ENCODE measurements around the gene ALG12.
"Not testable (repeated sequence)": the region's sequence is repeated elsewhere in the genome, so short reads cannot be mapped to it uniquely, and the experiment has no call there.

Gene ALG12

DNA sequence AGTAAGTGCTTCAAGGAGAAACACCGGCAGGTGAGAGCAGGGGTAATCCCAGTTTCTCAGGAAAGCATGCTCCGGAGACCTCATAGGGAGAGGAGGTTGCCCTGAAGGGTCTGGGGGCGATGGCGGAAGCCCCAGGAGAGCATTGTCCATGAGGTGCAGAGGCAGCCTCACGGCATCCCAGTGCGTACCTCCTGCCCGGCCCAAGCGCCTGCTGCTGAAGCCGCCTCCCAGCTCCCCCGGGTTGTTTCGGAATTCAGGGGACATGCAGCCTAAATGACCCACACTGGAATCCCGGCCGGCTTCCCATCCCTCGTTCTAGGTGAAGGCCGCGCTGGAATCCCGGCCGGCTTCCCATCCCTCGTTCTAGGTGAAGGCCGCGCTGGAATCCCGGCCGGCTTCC is 61.9 kb downstream of the ALG12 start:
- ChIA-PET POLR2A (ENCODE audit: low non-redundant PET) (no interaction called here), CTCF (no interaction called here)

DNA sequence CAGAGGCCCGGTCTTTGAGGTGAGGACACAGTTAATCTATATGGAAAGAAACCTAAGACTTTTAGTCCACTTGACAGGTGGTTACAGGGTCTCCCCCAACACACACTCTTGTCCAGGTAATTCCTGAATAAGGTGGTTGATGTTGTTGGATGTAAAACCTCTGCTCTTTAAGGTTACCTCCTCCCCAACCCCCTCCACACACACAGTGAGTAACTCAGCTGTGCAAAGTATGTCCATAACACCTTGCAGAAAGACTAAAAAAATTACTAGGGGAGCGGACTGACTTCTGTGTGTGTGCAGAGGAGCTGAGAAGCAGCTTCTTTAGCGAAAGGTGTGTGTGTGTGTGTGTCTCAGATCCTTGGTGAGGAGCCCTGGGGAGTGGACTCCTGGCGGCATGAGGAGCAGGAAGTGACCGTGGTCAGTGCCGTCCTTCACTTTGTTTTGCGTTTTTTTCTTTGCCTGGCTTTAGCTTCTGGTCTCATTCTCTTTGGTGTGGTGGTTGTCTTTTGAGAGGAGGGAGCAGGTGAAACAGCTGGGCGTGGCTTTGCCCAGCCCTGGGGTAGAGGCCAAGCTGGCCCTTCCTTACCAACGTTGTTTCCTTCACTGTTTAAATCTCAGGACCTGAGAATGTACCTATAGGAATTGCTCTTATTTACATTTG is 62.9 kb downstream of the ALG12 start:
- TF ChIP-seq, protein P1, sequence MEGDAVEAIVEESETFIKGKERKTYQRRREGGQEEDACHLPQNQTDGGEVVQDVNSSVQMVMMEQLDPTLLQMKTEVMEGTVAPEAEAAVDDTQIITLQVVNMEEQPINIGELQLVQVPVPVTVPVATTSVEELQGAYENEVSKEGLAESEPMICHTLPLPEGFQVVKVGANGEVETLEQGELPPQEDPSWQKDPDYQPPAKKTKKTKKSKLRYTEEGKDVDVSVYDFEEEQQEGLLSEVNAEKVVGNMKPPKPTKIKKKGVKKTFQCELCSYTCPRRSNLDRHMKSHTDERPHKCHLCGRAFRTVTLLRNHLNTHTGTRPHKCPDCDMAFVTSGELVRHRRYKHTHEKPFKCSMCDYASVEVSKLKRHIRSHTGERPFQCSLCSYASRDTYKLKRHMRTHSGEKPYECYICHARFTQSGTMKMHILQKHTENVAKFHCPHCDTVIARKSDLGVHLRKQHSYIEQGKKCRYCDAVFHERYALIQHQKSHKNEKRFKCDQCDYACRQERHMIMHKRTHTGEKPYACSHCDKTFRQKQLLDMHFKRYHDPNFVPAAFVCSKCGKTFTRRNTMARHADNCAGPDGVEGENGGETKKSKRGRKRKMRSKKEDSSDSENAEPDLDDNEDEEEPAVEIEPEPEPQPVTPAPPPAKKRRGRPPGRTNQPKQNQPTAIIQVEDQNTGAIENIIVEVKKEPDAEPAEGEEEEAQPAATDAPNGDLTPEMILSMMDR (conservative IDR thresholded peaks at IDR 0.05; ENCODE audit: low read depth) = no peak
- ChIA-PET CTCF (no interaction called here), POLR2A (ENCODE audit: low non-redundant PET) (no interaction called here)
- peak overlapping the region; percentile 59 for H3K27ac ChIP-seq
- no peak for DNase-seq (ENCODE audit: low spot score)

More for the DNA sequence above, 61.9 kb downstream of the ALG12 start:
- H3K27ac ChIP-seq = peak overlapping the region; percentile 59
- no peak for DNase-seq (ENCODE audit: low spot score)
- TF ChIP-seq, protein P1 (conservative IDR thresholded peaks at IDR 0.05; ENCODE audit: low read depth) = no peak

DNA sequence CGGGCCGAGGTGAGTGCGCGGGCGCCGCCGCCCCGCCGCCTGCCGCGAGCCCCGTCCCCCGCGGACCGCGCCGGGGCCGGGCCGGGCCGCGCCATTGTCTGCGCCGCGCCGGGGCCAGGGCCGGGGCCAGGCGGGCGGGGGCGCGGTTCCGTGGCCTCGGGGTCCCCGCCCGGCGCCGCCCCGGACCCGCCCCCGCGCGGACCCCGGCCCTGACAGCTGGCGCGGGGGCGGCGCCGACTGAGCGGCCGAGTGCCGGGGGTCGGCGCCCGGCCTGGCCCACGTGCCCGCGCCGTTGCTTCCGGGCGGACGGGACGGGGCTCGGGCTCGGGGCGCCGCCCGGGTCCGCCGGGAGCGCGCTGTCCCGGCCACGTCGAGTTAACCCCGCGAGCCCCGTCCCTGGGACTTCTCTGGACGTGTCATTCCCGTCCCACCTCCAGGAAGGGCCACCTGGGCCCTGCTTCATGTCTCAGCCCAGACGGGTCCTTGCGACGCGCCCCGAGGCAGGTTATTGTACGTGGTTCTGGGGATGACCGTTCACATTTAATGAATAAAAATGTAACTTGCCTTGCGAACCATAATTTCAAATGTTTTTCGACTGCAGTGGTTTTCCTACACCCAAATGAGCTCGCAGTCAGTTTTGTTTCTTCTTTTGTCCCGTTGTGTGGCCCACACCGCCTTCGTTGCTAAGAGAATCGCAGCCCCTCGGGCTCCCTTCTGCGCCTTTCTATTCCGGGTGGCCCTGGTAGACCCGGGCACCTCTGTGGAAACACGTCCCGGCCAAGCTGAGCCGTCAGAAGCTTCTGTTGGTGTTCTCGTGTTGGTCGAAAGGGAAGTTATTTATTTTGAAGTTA is 64.0 kb downstream of the ALG12 start:
- POLR2A ChIA-PET (ENCODE audit: low non-redundant PET) = no interaction called here
- peak overlapping the region; percentile 94 for H3K27ac ChIP-seq
- TF ChIP-seq, protein P1 (conservative IDR thresholded peaks at IDR 0.05; ENCODE audit: low read depth) = no peak
- no peak for DNase-seq (ENCODE audit: low spot score)
- CTCF ChIA-PET = no interaction called here

DNA sequence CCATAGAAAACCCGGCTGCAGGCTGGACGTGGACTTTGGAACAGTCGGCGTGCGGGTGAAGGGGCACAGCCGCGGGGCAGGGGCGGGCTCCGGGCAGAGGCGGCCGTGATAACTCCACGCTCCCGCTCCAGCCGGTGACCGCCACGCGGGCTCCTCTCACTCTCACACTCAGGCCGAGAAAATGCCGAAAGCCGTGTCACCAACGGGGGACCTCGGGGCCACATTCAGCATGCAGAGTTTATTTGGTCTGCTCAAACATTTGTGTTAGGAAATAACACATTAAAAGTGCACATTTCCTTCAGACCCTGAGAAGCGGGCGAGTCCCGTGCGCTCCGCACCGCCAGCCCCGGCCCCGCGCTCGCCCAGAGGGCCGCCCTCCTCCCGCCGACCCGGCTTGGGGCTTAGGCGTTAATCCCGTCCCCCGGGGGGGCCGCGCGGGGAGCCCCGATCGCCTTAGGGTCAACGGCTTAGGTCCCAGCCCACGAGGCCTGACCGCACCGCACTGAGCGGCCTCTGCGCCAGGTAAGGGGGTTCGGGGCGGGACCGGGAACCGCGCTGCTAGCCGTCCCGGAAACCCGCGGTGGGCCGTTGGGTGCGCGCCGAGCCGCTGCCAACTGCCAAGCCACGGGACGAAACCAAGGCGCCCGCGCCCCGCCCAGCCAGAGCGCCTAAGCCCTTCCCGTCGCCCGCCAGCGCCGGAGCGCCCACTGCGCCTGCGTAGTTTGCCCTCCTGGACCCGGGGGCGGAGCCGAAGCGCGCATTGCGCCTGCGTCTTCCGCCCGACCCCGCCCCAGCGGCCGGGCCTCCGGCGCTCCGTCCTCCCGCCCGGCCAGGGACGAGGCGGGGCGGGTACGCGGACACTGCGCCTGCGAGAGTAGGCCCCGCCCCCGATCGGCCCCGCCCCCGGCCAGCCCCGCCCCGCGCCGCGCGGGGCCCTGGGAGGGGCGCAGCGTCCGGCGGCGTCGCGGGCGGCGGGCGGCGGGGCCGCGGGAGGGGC is 65.0 kb downstream of the ALG12 start, which contains the start of gene ZBED4:
TSS of gene ZBED4 (plus strand) at position 947 of the 997 bp plus-strand sequence. CDS start 29,819 bp downstream, outside the sequence.
- POLR2A ChIA-PET (ENCODE audit: low non-redundant PET) = no interaction called here
- CTCF ChIA-PET = no interaction called here
- peak within 1 kb of the TSS; percentile 94 for H3K27ac ChIP-seq

DNA sequence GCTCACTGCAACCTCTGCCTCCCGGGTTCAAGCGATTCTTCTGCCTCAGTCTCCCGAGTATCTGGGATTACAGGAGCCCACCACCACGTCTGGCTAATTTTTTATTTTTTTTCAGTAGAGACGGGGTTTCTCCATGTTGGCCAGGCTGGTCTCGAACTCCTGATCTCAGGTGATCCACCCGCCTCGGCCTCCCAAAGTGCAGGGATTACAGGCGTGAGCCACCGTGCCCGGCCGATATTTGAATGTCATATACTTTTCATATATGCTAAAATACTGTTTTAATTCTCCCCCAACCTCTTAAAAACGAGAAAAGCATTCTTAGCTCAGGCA is 65.7 kb downstream of the ALG12 start:
- peak overlapping the region; percentile 94 for H3K27ac ChIP-seq
- CTCF ChIA-PET; DNase-seq (ENCODE audit: low spot score); POLR2A ChIA-PET (ENCODE audit: low non-redundant PET): not testable (repeated sequence)

More for the DNA sequence above, 65.0 kb downstream of the ALG12 start, which contains the start of gene ZBED4:
- DNase-seq (ENCODE audit: low spot score) = peak; percentile 97
- TF ChIP-seq, protein P1 (conservative IDR thresholded peaks at IDR 0.05; ENCODE audit: low read depth) = no peak

DNA sequence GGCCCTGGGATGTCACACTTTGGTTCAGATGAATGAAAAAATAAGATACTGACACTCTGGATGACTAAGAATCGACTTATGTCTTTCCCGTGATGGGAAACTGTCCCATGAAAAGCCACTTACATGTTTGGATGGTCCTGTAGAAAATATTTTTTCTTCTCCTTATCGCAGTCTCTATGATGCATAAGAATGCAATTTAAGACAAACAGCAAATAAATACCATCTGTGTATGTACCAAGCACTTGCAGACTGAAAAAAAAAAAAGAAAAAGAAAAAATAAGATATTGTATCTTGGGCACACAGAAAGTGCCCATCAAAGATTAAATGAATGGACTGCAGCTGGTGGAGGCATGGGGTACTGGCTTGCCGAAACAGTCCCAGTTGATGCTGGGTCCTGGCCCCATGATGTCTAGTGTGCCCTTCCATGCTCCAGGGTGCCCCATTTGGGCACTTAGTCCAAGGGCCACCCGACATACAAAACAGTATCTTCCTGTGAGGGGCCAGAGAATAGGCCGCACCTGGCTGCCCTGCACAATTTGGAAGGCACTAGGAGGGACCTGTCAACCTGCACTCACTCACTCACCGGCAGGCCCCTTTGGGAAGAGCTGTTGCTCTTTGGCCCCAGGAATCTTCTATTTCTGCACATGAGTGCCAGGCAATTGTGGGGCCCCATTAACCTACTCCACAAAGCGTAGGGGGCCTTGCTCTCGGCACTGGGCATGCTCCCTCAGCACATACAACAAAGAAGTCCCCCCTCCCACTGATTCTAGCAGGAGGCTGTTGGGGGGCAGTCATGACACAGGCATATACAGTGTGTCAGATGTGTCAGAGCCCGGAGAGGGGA is 67.1 kb downstream of the ALG12 start:
- ChIA-PET CTCF (no interaction called here), POLR2A (ENCODE audit: low non-redundant PET) (interaction anchor here (0.7 kb wide), 1 partner anchor 22 kb away, joined by 3 read pairs; no protein-coding TSS in a partner anchor)
- TF ChIP-seq, protein P1 (conservative IDR thresholded peaks at IDR 0.05; ENCODE audit: low read depth) = no peak
- H3K27ac ChIP-seq = no peak overlapping the region
- no peak for DNase-seq (ENCODE audit: low spot score)
